ENCODE measurements around the gene HABP2.

Gene HABP2

GRCh38 chr10:113631684-113632367, 79.0 kb downstream of the HABP2 start:
- no peaks in the 10 kb centered on the region for H3K9me3 ChIP-seq (ENCODE audit: insufficient read depth, low read length, severe bottlenecking)
- H3K4me3 ChIP-seq (ENCODE audit: low read depth in 1 of 2, low read length in 2 of 2), result no peak overlapping the region
- DNase-seq (no peak), ATAC-seq (ENCODE audit: insufficient read depth, low read depth) (no peak)
- no peak overlapping the region for H3K27ac ChIP-seq (ENCODE audit: low read length)
- H3K4me2 ChIP-seq (ENCODE audit: insufficient read depth, low read length), result no peak overlapping the region
- H3K36me3 ChIP-seq (ENCODE audit: insufficient read depth, low read length), result no peaks in the 10 kb centered on the region
- H3K79me2 ChIP-seq (ENCODE audit: insufficient read depth, low read length), result no peaks in the 10 kb centered on the region
- H2AFZ ChIP-seq (ENCODE audit: low read depth, low read length), result no peak overlapping the region
- no peaks in the 10 kb centered on the region for H3K4me1 ChIP-seq (ENCODE audit: insufficient read depth, low read length)
- no peak overlapping the region for H3K9ac ChIP-seq (ENCODE audit: low read depth, low read length)
- TF ChIP-seq EZH2 (IDR thresholded peaks at IDR 0.05; ENCODE audit: borderline replicate concordance, low read depth, low read length, severe bottlenecking), result no peak
- no peak for TF ChIP-seq CTCF (IDR thresholded peaks at IDR 0.05; ENCODE audit: borderline replicate concordance, extremely low read depth, low read length, poor library complexity, severe bottlenecking)
- no peaks in the 10 kb centered on the region for H3K27me3 ChIP-seq (ENCODE audit: insufficient read depth, low read length, poor library complexity)
- H4K20me1 ChIP-seq (ENCODE audit: insufficient read depth, low read length), result no peaks in the 10 kb centered on the region

Data from DND-41 (cell line).